NCI-H2107 treated with DMSO at 0.1 percent for 48 hours (cell line): Measurements from ENCODE around the gene ABRAXAS1.

Source experiments
- DNase-seq: peaks from one replicate; lab custom pipeline; 2025; ENCODE audit not compliant: unreplicated experiment; lab: John Stamatoyannopoulos, UW

Gene ABRAXAS1

DNA sequence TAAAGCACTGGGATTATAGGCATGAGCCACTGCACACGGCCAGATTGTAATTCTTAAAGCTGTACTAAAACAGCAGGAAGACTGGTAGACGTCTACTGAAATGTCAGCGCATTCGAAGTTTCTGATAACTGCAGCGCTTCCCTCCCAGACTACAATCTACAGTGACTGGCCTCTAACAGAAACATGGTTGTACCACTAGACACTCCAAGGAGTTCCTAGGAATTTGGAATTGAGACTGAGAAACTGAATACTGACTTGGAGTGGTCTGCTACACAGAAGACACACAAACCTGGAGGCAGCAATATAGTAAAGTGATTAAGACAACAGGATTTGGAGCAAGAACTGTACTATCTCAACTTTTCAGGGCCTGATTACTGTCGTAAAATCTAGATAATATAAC is 30.2 kb downstream of the ABRAXAS1 start:
- no peak for DNase-seq

DNA sequence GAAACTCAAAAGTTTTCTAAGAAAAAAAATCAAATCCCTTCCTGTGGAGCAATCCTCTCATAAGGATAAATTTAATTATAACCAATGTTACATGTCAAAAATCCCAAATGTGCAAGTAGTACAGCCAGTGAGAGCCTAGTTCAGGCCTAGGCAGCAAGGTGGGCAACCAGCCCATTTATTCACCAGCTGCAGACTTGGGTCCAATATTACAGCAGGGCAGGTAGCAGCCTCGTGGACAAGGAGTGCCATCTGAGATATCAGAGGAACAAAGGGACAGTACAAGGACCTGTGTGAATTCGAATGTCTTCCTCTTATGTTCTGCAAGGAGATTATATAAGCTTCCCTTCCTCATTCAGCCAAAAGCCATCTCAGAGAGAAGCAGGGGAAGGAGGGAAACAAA is 35.9 kb downstream of the ABRAXAS1 start:
- DNase-seq: no peak

DNA sequence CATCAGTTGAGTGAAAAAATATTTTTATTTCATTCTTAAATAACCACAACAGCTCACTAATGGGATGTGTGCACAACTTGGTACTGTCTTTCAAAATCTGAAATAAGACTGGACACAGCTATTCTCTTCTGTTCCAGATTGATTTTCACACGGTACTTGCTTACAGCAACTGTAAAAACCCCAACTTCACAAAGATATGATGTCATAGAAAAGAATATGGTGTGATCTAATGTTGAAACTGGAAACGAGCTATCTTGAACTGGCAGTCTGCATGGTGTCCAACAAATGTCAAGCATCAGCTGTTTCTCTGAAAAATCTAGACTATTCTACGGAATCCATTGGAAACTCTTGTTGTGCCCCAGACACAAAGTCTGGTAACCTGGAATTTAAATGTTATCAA is 44.0 kb downstream of the ABRAXAS1 start:
- no peak for DNase-seq

DNA sequence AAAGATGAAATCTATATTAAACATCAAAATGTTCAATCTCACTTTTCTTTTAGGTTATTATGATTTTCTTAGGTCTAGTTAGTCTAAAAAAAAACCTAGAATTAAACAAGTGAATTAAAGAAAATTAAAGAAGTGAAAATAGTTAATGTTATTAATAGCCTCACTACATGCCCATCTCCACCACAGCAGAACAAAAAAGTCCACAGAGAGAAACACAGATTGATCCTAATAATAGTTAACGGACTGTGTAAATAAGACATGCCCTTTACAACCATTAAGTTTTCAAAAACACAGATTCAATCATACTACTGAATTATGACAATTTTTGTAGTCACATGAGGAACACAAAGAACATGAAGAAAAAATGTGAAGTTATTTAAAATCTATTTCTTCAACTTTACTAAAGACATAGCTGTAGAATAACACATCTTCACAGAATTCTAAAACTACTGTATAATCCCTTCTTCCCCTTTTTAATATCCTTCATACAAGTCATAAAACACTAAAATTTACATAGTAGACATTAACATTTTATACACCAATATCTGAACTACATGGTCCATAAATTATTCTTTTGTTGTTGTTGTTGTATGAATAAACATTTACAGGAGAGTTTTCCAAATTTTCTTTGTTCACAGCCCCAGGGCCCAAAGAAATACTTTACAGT is 44.6 kb downstream of the ABRAXAS1 start:
- DNase-seq: no peak

DNA sequence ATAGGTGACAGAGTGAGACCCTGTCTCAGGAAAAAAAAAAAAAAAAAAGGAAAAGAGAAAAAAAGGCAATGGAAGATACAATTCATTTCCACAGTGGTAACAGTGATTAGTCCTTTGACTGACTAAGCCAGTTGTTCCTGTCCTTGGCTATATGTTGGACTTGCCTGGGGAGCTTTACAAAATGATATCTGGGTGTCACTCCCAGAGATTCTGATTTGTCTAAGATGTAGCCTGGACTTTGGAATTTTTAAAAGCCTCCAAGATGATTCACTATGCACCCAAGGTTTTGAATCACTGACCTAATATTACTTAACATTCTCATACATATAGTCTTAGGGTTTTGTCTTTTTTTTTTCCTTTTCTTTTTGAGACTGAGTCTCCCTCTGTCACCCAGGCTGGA is 46.2 kb downstream of the ABRAXAS1 start:
- no peak for DNase-seq

DNA sequence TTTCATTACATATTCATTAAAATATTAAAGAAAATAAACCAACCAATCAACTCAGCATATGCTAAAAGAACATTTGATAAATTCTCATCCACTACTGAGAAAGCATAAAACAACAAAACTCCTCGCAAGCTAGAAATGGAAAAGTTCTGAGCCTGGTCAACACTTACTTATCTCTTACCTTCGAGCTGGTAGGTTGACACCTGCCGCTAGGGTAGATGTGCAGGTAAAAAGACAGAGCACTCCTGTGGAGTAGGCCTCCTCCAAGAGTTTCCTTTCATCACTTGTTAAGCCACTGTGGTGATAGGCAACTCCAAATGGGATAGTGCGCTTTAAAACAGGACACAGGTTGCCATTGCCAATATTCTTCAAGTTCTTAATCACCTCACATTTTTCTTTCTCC is 48.2 kb downstream of the ABRAXAS1 start:
- DNase-seq: no peak

DNA sequence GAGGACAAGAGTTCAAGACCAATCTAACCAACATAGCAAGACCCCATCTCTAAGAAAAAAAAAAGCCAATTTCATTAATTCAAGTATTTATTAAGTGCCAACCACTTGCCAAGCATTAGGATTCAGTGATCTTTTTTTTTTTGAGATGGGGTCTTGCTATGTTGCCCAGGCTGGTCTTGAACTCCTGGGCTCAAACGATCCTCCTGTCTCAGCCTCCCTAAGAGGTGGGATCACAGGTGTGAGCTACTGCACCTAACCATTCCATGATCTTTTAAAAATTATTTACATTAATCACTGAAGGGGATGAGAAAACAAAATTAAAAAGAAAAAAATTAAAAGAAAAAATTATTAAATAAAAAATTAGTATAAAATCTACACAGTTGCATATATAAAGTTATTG is 53.7 kb downstream of the ABRAXAS1 start:
- DNase-seq: no peak

DNA sequence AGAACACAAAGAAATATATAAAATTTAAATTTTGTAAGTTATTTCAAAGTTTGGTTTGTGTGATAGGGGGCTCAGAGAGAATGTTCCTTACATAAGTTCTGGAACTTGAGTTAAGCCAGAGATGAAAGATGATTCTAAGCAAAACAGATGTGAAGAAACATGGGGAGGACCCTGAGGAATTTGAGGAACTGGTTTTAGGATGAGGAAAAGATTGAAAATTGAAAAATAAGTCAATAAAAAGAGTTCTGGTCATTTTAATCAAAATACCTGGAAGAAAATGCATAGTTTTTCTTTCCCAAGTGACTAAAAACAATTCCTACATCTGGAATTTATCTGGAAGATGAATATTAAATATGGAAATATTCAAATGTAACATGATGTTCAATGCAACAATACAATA is 66.7 kb downstream of the ABRAXAS1 start:
- DNase-seq: no peak

DNA sequence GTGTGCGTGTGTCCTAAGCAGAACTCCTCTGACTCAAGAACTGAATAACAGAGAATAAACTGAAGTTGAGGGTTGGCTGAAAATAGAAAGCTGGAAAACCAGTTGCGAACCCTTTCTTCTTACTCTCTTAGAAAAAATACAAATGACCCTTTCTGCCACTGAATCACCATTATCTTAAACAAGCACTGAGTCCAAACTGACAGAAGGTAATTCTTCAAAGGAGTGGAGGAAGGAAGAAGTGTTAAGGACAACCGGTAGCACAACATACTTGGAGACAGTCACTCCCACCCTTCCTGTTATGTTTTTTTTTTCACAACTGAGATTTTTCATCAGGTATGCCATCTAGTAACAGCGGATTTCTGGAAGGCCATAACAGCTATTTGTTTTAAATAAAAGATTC is 67.3 kb downstream of the ABRAXAS1 start:
- no peak for DNase-seq

DNA sequence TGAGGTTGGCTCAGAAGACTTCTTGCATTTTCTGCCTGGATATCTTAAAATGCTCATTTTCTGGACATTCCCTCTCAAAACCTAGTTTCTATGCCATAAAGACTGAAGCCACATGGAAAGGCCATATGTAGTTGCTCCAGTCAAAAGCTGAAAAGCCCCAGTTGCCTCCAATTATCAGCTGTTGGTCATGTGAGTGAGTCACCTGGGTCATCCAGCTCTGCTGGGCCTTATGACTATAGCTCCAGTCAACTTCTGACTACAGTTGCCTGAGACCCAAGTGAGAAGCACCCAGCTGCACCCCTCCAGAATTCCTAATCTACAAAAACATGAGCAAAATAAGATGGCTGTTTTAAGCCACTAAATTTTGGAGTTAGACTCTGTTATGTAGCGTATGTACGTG is 71.2 kb downstream of the ABRAXAS1 start:
- DNase-seq: no peak
